Hippocampal formation (tissue), 2 donors: ENCODE data around the gene ATAD3C.
"Not testable (repeated sequence)": the region's sequence is repeated elsewhere in the genome, so short reads cannot be mapped to it uniquely, and the experiment has no call there.

ENCODE experiments used
- DNase-seq, 2 donors: peaks; one replicate each; lab custom pipeline; 2025; lab: John Stamatoyannopoulos, UW

ATAD3C gene

DNA sequence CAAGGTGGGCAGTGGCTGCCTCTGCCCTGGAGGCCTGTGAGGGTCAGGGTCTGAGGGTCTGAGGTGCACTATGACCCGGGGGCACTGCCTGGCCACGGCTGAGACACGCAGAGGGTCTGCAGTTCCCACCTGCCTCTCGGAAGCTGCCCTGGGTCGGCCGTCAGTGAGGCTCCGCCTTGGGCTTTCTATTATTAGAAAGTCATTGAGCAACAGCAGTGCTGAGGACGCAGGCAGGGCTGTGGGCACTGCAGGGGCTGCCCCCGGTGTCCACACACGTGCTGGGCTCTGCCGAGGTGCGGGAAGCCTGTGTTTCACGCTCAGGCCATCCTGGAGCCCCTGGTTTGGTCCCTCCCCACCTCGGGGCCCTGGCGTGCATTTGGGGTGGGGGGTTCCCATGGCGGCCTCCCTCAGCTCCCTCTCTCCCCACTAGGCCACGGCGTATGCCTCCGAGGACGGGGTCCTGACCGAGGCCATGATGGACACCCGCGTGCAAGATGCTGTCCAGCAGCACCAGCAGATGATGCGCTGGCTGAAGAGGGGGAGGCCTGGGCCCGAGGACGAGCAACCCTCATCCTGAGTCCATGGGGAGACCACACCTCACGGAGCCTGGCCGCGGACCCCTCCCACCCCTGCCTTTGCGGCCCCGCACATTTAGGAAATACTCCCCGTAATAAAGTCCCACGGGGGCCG lies 59.4 kb downstream of the ATAD3C start:
- DNase-seq: not testable (repeated sequence)

DNA sequence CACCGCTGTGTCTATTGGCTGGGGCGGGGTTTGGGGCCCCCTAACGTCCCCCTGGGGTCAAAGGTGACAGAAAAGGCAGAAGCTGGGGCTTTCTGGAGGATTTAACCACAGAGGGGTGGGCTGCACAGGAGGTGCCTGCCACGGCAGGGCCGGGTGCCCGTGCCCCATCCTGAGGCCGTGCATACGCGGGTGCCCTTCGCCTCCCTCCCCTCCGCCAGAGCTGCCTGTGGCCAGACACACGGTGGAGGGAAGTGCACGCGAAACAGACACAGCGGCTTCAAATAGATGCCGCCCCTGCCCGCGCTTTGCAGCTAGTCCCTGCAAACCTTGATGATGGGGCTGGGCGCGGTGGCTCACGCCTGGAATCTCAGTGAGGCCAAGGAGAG lies 60.0 kb downstream of the ATAD3C start:
- not testable (repeated sequence) for DNase-seq

DNA sequence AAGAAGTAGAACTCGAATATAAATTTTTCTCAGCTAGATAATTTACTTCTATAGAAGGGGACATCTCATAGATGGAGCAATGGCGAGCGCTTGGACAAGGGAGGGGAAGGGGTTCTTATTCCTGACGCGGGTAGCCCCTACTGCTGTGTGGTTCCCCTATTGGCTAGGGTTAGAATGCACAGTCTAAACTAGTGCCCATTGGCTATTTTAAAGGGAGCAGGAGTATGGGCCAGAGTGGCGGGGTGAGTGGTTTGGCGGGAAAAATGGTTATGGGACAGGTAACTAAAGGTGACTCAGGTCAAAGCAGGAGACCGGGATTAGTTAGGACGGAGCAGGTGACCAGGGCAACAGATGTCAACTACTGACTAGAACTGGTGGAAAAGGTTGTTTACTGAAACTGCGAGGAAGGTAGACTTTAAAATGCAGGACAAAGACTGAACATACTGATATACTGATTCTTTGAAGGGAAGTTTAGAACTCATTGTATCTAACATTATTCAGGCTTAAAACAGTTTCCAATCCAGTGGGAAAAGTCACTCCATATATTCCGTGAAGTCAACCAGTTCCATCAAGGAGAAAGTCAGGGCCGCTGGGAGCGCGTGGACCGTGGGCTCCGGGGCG lies 61.5 kb downstream of the ATAD3C start:
- DNase-seq: no peak

DNA sequence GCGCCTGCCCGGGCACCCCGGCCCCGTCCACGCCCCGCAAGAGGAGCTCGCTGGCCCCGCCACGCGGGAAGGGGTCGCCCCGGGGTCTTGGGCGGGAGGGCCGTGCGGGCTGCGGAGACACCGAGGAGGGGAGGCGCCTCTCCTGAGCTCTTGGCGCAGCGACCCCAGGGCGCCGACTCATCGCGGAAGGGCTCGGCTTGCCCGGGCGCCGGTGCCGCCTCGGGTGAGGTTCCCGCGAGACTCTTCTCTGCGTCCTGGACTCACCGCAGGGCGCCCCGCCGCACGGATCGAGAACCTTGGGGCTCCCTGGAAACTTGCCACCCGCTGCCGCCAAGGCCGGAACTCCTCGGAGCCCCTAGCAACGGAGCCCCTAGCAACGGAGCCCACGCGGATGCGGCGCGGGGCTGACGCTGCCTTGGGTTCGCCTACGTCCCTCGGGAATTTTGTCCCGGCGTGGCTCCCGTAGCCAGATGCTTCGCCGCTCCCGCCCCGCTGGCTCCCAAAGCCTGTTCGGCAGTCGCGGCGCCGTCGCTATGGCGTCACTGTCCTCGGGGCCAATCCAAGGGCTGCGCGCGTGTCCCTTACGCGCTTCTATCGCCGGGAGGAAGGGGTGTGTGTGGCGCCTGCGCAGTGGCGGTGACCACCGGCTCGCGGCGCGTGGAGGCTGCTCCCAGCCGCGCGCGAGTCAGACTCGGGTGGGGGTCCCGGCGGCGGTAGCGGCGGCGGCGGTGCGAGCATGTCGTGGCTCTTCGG lies 62.2 kb downstream of the ATAD3C start, which contains the start of gene ATAD3A:
Gene ATAD3A, plus strand, starts transcription at position 630 of the 753 bp plus-strand sequence. Its CDS starts 107 bp downstream, at position 737.
- peak; percentile 90 to 97 for DNase-seq

DNA sequence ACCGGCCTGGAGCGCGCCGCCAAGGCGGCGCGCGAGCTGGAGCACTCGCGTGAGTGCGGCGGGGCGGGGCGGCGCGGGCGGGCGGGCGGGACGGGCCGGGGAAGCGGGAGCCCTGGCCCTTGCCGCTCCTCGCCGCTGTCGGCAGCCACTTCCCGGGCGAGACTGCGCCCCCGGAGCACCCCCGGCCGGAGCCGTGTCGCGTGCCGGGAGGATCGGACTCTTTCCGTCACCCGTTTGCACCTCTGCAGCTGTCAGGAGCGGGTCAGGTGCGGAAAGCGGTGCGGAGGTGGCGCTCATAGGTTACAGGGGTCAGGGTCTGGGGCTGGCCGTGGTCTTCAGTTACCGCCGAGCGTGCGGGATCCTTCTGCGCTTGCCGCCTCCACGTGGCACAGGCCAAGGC lies 62.9 kb downstream of the ATAD3C start:
- DNase-seq: not testable (repeated sequence)

- DNase-seq: not testable (repeated sequence)
Observed at GRCh38 chr1:1513675-1514074, 64.2 kb downstream of the ATAD3C start.

DNA sequence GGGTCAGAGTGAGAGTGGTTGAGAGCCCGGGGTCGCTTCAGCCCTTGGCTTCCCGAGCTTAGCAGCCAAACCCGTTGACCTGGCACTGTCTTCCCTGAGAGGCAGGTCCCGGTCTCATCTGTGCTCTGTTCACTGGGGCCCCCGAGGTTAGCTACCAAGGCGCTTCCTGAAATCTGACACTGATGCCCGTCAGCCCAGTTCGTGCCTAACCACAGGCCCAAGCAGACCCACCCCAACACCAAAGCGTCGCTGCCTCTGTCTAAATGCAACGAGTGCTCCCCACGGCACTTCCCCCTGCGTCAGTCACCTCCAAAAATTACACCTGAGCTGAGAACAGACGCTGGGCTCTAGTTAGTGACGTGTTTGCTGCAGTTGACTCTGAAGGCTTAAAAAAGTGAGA lies 64.9 kb downstream of the ATAD3C start:
- DNase-seq: not testable (repeated sequence)

GRCh38 chr1:1516923-1517322 lies 67.4 kb downstream of the ATAD3C start:
- not testable (repeated sequence) for DNase-seq

GRCh38 chr1:1517973-1518620 lies 68.6 kb downstream of the ATAD3C start:
- no peak for DNase-seq

DNA sequence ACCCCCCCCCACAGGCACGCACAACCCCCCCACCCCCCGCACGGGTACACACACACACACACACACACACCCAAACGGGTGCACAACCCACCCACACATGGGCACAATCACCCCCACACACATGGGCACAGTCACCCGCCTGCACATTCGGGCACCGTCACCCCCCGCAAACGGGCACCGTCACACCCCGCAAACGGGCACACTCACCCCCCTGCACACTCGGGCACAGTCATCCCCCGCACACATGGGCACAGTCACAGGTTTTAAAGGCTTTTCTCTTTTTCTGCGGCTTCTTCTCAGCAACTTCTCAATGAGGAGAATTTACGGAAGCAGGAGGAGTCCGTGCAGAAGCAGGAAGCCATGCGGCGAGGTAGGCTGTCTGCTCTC lies 69.1 kb downstream of the ATAD3C start:
- not testable (repeated sequence) for DNase-seq
